Adrenal gland (tissue), 5 donors: ENCODE data around the gene FAM110A.

Experiments
- CTCF ChIP-seq, 6 experiments: fragments of 450-650 bp in 4 of 6; fragments of 200-600 bp in 2 of 6; sonication (generic) in 1 of 6; IDR thresholded peaks; 1 replicate in 5 of 6; 2 replicates in 1 of 6; pipeline versions ENCODE4 v1.5.1 to v1.8.0; 2016 to 2021; ENCODE audit warnings: antibody characterized with exemption in 6 of 6, mild to moderate bottlenecking in 2 of 6, moderate library complexity in 1 of 6
- POLR2A ChIP-seq, 2 donors: fragments of 450-650 bp; IDR thresholded peaks; one replicate each; pipeline ENCODE4 v1.6.1; 2017; ENCODE audit warnings: antibody characterized with exemption in 2 of 2, mild to moderate bottlenecking in 2 of 2, moderate library complexity in 1 of 2
- donor health status: DM: no; HTN: no; CAD: no.

GRCh38 chr20:888057-888456, 54.5 kb downstream of the FAM110A start:
- no peak for TF ChIP-seq CTCF (IDR thresholded peaks at IDR 0.05)
- TF ChIP-seq POLR2A (IDR thresholded peaks at IDR 0.05) = no peak
